ENCODE data around the gene HSD17B7.
"Not testable (repeated sequence)": the region's sequence is repeated elsewhere in the genome, so short reads cannot be mapped to it uniquely, and the experiment has no call there.

DNA sequence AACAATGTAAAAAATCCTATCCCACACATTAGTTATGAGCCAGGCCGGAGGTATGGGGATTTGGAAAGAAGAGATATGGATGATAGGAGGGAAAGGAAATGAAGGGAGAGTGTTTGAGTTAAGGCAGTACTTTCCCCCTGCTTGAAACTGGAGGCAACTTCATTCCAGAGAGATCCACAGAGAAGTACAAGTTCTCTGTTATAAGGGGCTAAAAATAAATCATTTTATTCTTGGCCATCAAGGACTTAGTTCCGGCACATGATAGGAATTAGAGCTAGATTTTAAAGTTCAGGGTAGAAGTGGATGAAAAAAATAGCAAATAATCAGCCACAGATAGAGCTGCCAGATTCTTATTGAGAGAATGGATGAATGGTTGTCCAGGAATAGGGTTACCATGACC lies 27.6 kb downstream of the HSD17B7 start:
- TF ChIP-seq BRCA1 (IDR thresholded peaks at IDR 0.05; ENCODE audit: low read depth, low read length); POLR2AphosphoS5 (IDR thresholded peaks at IDR 0.05; ENCODE audit: low read depth, low read length); GABPA (IDR thresholded peaks at IDR 0.05; ENCODE audit: borderline replicate concordance, insufficient read depth, low read length); POLR2A (IDR thresholded peaks at IDR 0.05; ENCODE audit: control extremely low read depth in 1 of 2, low read depth in 2 of 2, low read length in 2 of 2); SP1 (IDR thresholded peaks at IDR 0.05; ENCODE audit: low read depth, low read length); NRF1 (IDR thresholded peaks at IDR 0.05; ENCODE audit: low read depth, low read length); SIX5 (IDR thresholded peaks at IDR 0.05; ENCODE audit: low read depth, low read length); CBX8 (IDR thresholded peaks at IDR 0.05; ENCODE audit: borderline replicate concordance, low read depth, low read length); RFX5 (IDR thresholded peaks at IDR 0.05; ENCODE audit: borderline replicate concordance, low read depth, low read length); EGR1 (IDR thresholded peaks at IDR 0.05; ENCODE audit: borderline replicate concordance, low read depth, low read length); TAF1 (IDR thresholded peaks at IDR 0.05; ENCODE audit: low read depth, low read length): not testable (repeated sequence)
- TF ChIP-seq, protein P1, sequence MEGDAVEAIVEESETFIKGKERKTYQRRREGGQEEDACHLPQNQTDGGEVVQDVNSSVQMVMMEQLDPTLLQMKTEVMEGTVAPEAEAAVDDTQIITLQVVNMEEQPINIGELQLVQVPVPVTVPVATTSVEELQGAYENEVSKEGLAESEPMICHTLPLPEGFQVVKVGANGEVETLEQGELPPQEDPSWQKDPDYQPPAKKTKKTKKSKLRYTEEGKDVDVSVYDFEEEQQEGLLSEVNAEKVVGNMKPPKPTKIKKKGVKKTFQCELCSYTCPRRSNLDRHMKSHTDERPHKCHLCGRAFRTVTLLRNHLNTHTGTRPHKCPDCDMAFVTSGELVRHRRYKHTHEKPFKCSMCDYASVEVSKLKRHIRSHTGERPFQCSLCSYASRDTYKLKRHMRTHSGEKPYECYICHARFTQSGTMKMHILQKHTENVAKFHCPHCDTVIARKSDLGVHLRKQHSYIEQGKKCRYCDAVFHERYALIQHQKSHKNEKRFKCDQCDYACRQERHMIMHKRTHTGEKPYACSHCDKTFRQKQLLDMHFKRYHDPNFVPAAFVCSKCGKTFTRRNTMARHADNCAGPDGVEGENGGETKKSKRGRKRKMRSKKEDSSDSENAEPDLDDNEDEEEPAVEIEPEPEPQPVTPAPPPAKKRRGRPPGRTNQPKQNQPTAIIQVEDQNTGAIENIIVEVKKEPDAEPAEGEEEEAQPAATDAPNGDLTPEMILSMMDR (IDR thresholded peaks at IDR 0.05; ENCODE audit: control extremely low read depth in 1 of 3, insufficient read depth in 1 of 3, low read depth in 1 of 3, low read length in 3 of 3), result not testable (repeated sequence)
- TF ChIP-seq, protein P2, sequence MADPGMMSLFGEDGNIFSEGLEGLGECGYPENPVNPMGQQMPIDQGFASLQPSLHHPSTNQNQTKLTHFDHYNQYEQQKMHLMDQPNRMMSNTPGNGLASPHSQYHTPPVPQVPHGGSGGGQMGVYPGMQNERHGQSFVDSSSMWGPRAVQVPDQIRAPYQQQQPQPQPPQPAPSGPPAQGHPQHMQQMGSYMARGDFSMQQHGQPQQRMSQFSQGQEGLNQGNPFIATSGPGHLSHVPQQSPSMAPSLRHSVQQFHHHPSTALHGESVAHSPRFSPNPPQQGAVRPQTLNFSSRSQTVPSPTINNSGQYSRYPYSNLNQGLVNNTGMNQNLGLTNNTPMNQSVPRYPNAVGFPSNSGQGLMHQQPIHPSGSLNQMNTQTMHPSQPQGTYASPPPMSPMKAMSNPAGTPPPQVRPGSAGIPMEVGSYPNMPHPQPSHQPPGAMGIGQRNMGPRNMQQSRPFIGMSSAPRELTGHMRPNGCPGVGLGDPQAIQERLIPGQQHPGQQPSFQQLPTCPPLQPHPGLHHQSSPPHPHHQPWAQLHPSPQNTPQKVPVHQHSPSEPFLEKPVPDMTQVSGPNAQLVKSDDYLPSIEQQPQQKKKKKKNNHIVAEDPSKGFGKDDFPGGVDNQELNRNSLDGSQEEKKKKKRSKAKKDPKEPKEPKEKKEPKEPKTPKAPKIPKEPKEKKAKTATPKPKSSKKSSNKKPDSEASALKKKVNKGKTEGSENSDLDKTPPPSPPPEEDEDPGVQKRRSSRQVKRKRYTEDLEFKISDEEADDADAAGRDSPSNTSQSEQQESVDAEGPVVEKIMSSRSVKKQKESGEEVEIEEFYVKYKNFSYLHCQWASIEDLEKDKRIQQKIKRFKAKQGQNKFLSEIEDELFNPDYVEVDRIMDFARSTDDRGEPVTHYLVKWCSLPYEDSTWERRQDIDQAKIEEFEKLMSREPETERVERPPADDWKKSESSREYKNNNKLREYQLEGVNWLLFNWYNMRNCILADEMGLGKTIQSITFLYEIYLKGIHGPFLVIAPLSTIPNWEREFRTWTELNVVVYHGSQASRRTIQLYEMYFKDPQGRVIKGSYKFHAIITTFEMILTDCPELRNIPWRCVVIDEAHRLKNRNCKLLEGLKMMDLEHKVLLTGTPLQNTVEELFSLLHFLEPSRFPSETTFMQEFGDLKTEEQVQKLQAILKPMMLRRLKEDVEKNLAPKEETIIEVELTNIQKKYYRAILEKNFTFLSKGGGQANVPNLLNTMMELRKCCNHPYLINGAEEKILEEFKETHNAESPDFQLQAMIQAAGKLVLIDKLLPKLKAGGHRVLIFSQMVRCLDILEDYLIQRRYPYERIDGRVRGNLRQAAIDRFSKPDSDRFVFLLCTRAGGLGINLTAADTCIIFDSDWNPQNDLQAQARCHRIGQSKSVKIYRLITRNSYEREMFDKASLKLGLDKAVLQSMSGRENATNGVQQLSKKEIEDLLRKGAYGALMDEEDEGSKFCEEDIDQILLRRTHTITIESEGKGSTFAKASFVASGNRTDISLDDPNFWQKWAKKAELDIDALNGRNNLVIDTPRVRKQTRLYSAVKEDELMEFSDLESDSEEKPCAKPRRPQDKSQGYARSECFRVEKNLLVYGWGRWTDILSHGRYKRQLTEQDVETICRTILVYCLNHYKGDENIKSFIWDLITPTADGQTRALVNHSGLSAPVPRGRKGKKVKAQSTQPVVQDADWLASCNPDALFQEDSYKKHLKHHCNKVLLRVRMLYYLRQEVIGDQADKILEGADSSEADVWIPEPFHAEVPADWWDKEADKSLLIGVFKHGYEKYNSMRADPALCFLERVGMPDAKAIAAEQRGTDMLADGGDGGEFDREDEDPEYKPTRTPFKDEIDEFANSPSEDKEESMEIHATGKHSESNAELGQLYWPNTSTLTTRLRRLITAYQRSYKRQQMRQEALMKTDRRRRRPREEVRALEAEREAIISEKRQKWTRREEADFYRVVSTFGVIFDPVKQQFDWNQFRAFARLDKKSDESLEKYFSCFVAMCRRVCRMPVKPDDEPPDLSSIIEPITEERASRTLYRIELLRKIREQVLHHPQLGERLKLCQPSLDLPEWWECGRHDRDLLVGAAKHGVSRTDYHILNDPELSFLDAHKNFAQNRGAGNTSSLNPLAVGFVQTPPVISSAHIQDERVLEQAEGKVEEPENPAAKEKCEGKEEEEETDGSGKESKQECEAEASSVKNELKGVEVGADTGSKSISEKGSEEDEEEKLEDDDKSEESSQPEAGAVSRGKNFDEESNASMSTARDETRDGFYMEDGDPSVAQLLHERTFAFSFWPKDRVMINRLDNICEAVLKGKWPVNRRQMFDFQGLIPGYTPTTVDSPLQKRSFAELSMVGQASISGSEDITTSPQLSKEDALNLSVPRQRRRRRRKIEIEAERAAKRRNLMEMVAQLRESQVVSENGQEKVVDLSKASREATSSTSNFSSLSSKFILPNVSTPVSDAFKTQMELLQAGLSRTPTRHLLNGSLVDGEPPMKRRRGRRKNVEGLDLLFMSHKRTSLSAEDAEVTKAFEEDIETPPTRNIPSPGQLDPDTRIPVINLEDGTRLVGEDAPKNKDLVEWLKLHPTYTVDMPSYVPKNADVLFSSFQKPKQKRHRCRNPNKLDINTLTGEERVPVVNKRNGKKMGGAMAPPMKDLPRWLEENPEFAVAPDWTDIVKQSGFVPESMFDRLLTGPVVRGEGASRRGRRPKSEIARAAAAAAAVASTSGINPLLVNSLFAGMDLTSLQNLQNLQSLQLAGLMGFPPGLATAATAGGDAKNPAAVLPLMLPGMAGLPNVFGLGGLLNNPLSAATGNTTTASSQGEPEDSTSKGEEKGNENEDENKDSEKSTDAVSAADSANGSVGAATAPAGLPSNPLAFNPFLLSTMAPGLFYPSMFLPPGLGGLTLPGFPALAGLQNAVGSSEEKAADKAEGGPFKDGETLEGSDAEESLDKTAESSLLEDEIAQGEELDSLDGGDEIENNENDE (IDR thresholded peaks at IDR 0.05; ENCODE audit: insufficient replicate concordance, low read length), result not testable (repeated sequence)
